NCI-H446 treated with DMSO at 0.1 percent for 48 hours (cell line): ENCODE data around the gene CMTM6.
A peak's percentile ranks its signal among the peaks of the same experiment; 100 is the strongest.
"Not testable (repeated sequence)": the region's sequence is repeated elsewhere in the genome, so short reads cannot be mapped to it uniquely, and the experiment has no call there.

Experiments
- DNase-seq: peaks from one replicate; lab custom pipeline; 2025; lab: John Stamatoyannopoulos, UW

CMTM6 gene

GRCh38 chr3:32502118-32502945 is at the start of gene CMTM6:
TSS of gene CMTM6 (minus strand) at chr3:32502852. CDS start at chr3:32502745, 107 bp downstream.
- DNase-seq: peak; percentile 37

DNA sequence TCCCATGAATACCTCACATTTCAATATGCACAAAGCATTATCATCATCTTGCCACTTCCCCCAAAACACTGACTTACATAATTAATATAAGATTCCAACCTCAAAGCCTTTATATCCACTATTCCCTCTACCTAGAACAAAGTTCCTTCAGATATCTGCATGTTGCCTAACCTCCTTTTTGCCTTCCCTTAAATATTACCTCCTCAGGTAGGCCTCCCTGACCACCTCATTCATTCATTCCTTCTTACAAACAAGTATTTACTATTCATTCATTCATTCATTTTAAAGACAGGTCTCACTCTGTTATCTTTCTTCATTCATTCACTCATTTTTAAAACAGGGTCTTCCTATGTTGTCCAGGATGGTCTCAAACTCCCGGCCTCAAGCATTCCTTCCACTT is 49.4 kb upstream of the CMTM6 start:
- no peak for DNase-seq

- DNase-seq: no peak
Measured at GRCh38 chr3:32551496-32551895, 48.8 kb upstream of the CMTM6 start.

DNA sequence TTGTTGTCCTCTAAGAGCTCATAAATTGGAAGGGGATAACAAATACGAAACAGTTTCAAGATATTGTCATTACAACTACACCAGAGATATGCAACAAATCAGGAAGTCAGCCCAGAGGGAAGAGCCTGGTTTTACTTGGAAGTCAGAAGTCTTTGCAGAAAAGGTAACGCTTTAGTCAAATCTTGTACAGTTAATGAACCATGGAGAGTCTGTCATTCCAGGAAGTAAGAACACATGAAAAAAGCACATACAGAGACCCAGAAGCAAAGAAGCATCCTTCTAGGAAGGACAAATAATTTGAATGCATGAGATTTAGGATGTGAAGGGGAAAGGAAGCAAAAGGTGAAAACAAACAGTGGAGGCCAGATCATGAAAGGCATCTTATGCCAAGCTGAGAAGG is 48.4 kb upstream of the CMTM6 start:
- no peak for DNase-seq

- DNase-seq: no peak
Measured at GRCh38 chr3:32545305-32545704, 42.7 kb upstream of the CMTM6 start.

GRCh38 chr3:32544894-32545293 is 42.2 kb upstream of the CMTM6 start:
- no peak for DNase-seq

DNA sequence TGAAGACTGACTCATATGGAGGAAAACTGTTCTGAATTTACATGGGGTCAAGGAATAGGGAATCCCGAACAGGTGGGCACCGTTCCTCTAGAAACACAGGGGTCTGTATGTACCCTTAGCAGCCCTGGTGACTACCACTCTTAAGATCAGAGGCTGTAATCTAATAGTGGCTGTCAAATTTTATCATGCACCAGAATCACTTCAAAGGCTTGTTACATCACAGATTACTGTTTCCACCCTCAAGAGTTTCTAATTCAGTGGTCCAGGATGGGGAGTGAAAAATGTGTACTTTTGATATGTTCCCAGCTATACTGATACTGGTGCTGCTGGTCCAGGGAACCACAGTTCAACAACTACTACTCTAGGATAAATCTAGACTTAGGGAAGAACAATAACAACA is 40.2 kb upstream of the CMTM6 start:
- no peak for DNase-seq

GRCh38 chr3:32540899-32541298 is 38.2 kb upstream of the CMTM6 start:
- DNase-seq: no peak

DNA sequence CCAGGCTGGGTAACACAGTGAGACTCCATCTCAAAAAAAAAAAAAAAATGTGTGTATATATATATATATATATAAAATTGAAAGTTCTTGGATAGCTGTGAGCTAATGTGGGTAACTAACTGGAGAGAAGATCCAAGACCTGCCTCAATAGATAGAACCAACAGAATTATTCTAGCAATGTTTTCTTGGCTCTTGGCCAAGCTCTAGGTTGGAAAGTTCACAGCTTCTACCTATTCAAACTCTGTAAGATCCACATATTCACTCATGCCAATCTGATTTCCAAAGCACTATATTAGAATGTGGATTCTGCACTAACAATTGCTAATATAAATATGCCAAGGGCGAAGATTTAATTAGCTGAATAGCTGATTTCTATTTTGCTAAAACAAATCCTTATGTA is 29.8 kb upstream of the CMTM6 start:
- no peak for DNase-seq

- no peak for DNase-seq
Measured at GRCh38 chr3:32531010-32531647, 28.5 kb upstream of the CMTM6 start.

DNA sequence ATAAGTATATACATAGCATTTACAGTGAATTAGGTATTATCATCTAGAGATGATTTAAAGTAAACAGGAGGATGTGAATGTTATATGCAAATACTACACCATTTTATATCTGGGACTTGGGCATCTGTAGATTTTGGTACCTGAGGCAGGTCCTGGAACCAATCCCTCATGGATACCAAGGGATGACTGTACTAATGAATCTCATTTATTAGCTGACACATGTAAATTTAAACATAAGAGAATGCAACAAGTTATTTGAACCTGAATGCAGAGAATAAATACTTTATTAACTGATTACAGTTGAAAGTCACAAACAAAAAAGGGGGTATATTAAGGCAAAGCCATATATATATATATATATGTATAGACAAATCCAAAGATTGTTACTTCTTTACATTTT is 23.1 kb upstream of the CMTM6 start:
- DNase-seq: no peak

DNA sequence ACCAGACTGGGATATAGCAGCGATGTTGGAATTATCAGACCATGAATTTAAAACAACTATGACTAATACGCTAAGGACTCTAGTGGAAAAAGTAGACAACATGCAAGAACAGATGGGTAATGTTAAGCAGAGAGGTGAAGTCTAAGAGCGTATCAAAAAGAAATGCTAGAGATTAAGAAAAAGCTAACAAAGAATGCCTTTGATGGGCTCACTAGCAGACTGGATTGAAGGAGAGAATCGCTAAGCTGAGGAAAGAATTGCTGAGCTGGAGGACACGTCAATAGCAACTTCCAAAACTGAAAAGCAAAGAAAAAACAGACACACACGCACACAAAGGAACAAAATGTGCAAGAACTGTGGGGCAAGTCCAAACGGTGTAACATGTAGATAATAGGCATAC is 20.0 kb upstream of the CMTM6 start:
- no peak for DNase-seq

DNA sequence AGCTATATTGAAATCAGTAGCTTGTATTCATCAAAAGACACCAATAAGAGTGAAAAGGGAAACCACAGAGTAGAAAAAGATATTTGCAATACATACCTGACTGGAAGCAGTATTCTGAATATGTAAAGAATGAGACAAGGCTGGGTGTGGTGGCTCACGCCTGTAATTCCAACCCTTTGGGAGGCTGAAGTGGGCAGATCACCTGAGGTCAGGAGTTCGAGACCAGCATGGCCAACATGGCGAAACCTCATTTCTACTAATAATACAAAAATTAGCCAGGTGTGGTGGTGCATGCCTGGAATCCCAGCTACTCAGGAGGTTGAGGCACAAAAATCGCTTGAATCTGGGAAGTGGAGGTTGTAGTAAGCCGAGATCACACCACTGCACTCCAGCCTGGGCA is 16.3 kb upstream of the CMTM6 start:
- DNase-seq: not testable (repeated sequence)

GRCh38 chr3:32516751-32517150 is 14.1 kb upstream of the CMTM6 start:
- DNase-seq: not testable (repeated sequence)

DNA sequence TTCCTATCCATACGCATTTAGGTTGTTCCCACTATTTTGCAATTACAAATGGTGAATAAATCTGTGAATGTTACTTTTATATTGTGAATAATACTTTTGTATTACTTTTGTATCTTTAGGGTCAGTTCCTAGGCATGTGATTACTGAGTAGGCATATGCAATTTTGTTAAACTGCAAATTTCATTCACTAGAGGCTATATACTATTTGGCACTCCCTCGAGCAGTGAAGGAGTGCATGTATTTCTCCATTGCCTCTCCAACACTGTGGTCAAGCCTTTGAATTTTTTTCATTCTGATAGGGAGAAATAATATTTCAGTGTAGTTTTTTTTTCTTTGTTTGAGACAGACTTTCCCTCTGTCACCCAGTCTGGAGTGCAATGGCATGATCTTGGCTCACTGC is 8.4 kb upstream of the CMTM6 start:
- DNase-seq: no peak

- DNase-seq: no peak
Measured at GRCh38 chr3:32510075-32510724, 7.5 kb upstream of the CMTM6 start.

DNA sequence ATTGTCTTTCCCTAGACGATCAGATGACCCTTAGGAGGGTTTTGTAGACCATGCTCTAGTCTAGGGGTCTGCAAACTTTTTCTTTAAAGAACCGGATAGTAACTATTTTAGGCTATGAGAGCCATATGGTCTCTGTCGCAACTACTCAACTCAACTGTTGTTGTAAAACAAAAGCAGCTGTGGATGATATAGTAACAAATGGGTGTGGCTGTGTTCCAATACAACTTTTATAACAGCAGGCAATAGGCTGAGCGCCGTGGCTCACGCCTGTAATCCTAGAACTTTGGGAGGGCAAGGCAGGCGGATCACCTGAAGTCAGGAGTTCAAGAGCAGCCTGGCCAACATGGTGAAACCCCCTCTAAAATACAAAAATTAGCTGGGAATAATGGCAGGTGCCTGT is 6.1 kb upstream of the CMTM6 start:
- no peak for DNase-seq

DNA sequence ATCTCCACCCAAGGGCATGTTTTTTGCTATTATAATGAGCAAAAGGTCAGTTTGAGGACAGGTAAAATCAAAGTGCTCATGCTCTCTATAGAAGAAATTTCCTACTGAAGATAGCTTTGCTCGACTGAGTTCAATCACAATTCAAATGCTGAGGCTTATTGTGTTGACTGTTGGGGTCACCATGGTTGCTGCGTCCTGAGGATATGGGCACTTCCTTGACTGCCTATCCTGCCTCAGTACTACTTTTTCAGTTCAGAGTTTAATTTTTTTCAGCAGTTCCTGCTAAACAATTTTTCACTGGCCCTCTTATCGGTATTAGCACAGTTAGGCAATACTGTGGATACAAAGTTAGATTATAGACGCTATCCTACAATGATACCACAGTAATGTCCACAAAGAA is 3.8 kb upstream of the CMTM6 start:
- no peak for DNase-seq

DNA sequence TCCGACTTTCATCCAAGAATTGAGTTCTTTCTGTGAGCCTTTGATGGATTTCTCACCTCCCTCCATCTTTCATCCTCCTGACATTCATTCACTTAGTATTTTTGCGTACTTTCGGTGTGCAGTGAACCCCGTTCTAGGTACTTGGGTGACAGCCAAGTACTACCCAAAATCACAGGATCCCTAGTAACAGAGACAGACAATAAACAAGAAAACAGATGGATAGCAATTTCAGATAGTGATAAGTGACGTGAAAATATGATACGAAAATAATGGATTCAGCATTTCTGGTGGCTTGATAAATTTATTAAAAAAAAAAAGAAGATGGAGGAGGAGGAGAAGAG is 264 bp upstream of the CMTM6 start:
- no peak for DNase-seq

- no peak for DNase-seq
Measured at GRCh38 chr3:32501783-32502117, 902 bp downstream of the CMTM6 start.

DNA sequence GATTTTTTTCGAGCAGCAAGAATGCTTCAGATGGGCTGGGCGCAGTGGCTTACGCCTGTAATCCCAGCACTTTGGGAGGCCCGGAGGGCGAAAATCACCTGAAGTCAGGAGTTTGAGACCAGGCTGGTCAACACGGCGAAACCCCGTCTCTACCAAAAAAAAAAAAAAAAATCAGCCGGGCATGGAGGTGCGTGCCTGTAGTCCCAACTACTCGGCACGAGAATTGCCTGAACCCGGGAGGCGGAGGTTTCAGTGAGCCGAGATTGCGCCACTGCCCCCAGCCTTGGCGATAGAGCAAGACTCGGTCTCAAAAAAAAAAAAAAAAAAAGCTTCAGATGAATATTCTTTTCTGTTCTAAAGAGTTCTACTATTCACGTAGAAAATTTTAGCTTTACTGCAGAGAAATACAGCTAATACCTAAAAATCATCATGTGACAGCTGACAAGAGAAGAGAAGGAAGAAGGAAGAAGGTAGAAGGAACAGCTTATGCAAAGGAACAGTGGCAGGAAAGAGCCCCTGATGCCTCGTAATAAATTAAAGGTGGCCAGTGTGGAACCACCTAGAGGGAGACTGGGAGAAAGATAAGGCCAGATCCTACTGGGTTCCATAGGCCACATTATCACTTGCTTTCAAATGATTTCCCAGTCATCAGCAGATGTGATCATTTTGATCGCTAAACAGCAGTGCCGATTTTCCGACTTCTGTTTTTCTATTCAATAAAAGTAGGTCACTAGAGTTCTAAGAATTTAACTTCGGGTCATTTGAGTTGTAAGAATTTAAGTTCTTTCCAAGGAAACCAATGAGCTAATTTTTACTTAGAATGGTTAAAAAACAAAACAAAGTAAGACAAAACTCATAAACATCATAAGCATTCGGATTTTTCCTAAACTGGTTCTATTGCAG is 1.5 kb downstream of the CMTM6 start:
- DNase-seq: no peak

DNA sequence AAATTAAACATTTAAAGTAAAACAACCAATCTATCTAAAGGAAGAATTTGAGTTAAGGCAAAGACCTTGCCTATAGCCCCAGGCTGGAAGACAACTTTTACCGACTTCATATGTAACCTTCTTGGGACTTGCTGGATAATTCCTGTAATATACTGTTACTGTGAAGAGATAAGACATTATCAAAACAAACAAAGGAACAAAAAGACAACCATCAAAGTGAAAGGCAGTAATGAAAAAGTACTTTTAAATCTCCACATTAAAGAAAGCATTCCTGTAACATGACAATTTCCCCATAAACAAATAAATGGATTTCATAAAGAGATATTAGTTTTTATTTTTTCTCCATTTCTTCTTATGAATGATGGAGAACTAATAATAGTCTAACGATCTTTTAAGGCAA is 2.4 kb downstream of the CMTM6 start:
- DNase-seq: no peak
